Esophagus squamous epithelium (tissue), 5 donors: Measurements from ENCODE around the gene TSPEAR. TPM values are rescaled to one million over a fixed set of nuclear protein-coding genes. Genes with fewer than 3 reads are reported as not detected.
"Not testable (repeated sequence)": the region's sequence is repeated elsewhere in the genome, so short reads cannot be mapped to it uniquely, and the experiment has no call there.

ENCODE experiments used
- DNase-seq: peaks from one replicate; lab custom pipeline; 2025; lab: John Stamatoyannopoulos, UW
- H3K27ac ChIP-seq, 4 donors: fragments of 200-600 bp; sonication (generic); one replicate each; pipeline ENCODE4 v1.5.1; 2016 to 2019; ENCODE audit warnings: mild to moderate bottlenecking in 1 of 4
- H3K27me3 ChIP-seq, 4 donors: fragments of 200-600 bp; sonication (generic); 1 replicate in 3 of 4; 2 replicates in 1 of 4; pipeline versions ENCODE4 v1.5.1 to v1.6.0; 2017 to 2021; ENCODE audit warnings: antibody characterized with exemption in 1 of 4
- H3K36me3 ChIP-seq, 3 donors: fragments of 200-600 bp; sonication (generic); one replicate each; pipeline ENCODE4 v1.5.1; 2016 to 2019
- H3K4me1 ChIP-seq, 3 donors: fragments of 200-600 bp; sonication (generic); one replicate each; pipeline ENCODE4 v1.5.1; 2017 to 2019
- H3K4me3 ChIP-seq, 4 donors: fragments of 200-600 bp; sonication (generic); 1 replicate in 3 of 4; 2 replicates in 1 of 4; pipeline ENCODE4 v1.5.1; 2016 to 2019; ENCODE audit warnings: mild to moderate bottlenecking in 2 of 4, moderate library complexity in 1 of 4
- H3K9me3 ChIP-seq, 3 donors: fragments of 200-600 bp; sonication (generic); one replicate each; pipeline ENCODE4 v1.5.1; 2016 to 2019
- POLR2A ChIP-seq, 4 donors: fragments of 450-650 bp; IDR thresholded peaks; one replicate each; pipeline ENCODE4 v1.6.1; 2017; ENCODE audit warnings: antibody characterized with exemption in 4 of 4, mild to moderate bottlenecking in 4 of 4, moderate library complexity in 3 of 4
- WGBS, 2 donors: methylation state at CpG; one replicate each; pipeline ENCODE4 v1.1.5; 2018; 5-methylcytosine and 5-hydroxymethylcytosine counted together
- intact Hi-C: fragments of 100-400 bp; cut with DNase I; formaldehyde crosslinking; loops from one replicate; pipeline ENCODE4 v1.15.0; 2022
- total RNA-seq, 4 donors: library from RNA; depleted of rRNA; stranded (reverse); fragments of >200 nt; gene quantifications; one replicate each; pipeline ENCODE4 v1.1.0, GENCODE V29; 2016
- TF ChIP-seq, protein P1 (sequence below), 6 experiments: fragments of 450-650 bp in 4 of 6; fragments of 200-600 bp in 2 of 6; sonication (generic) in 2 of 6; IDR thresholded peaks; one replicate each; pipeline ENCODE4 v1.5.1; 2016 to 2019; ENCODE audit warnings: antibody characterized with exemption in 6 of 6, mild to moderate bottlenecking in 4 of 6, moderate library complexity in 4 of 6
- donor health status: DM: yes; HTN: yes; CAD: no.

TSPEAR gene
- total RNA-seq, 4 donors from 2014 or later = not detected

DNA sequence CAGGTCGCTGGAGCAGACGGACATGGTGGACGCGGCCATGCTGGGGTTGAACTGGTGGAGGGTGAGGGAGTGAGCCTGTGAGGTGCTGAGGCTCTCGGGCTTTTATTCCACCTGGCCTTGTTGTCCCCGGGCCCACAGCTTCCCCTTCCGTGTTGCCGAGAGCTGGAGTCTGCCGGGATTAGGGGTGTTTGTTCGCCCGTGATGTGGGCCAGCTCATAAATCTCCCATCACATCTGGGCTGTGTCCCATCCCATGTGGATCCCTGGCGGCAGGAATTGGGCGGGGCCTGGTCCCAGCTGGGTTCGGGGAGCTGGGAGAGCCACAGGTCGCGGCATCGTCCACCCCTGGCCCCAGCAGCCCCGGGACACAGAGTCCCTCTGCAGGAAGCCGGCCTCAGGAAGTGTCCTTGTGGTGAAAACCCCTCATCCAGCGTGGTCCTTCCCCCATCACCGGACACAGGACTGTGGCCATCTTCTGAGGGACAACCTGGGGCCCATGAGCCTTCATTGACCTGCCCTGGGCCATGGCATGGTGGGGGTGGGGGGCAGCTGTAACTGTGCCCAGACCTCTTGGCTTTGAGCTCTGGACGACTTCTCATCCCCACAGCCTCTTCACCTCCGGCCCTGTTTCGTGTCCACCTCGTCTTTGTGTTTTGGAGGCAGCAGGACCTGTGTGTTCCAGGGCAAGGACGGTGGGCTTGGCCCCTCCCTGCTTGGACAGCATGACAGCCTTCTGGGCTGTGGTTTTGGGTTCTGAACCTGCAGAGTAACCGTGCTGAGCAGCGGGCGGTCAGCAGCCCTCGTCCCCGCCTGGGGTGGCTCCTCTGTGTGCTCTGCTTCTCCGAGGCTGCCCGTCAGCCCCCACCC is 118.7 kb downstream of the TSPEAR start, which contains the start of gene KRTAP10-6:
KRTAP10-6 (minus strand) TSS at position 60 of the 866 bp plus-strand sequence; CDS start at position 39, 21 bp downstream.
- Histone ChIP-seq H3K4me3 (peak within 1 kb of the TSS in 1 of 4 donors; percentile 7), H3K27ac (no peak within 1 kb of the TSS), H3K36me3 (no peaks in the 10 kb centered on the region), H3K27me3 (peaks cover 0 to 66% (median 0%) of the 10 kb centered on the region in 4 donors), H3K4me1 (peaks cover 0 to 15% (median 0%) of the 10 kb centered on the region in 3 donors), H3K9me3 (no peaks in the 10 kb centered on the region)
- intact Hi-C loops = no loop called here
- WGBS, 2 donors = 49 to 66% methylated on average over 14 to 16 of the region's 33 CpGs
- TF ChIP-seq POLR2A (IDR thresholded peaks at IDR 0.05) = no peak
- TF ChIP-seq, protein P1, sequence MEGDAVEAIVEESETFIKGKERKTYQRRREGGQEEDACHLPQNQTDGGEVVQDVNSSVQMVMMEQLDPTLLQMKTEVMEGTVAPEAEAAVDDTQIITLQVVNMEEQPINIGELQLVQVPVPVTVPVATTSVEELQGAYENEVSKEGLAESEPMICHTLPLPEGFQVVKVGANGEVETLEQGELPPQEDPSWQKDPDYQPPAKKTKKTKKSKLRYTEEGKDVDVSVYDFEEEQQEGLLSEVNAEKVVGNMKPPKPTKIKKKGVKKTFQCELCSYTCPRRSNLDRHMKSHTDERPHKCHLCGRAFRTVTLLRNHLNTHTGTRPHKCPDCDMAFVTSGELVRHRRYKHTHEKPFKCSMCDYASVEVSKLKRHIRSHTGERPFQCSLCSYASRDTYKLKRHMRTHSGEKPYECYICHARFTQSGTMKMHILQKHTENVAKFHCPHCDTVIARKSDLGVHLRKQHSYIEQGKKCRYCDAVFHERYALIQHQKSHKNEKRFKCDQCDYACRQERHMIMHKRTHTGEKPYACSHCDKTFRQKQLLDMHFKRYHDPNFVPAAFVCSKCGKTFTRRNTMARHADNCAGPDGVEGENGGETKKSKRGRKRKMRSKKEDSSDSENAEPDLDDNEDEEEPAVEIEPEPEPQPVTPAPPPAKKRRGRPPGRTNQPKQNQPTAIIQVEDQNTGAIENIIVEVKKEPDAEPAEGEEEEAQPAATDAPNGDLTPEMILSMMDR (IDR thresholded peaks at IDR 0.05) = no peak
- DNase-seq = no peak

DNA sequence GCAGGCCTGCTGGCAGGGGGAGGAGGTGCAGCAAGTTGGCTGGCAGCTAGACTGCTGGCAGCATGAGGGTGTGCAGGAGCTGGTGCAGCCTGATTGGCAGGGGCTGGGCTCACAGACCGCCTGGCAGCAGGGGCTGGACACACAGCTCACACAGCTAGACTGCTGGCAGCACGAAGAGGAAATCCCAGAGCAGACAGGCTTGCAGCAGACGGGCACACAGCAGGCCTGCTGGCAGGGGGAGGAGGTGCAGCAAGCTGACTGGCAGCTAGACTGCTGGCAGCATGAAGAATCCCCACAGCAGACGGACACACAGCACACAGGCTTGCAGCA is 119.6 kb downstream of the TSPEAR start:
- peaks cover 0 to 15% (median 0%) of the 10 kb centered on the region in 3 donors for H3K4me1 ChIP-seq
- H3K4me3 ChIP-seq, H3K27ac ChIP-seq, DNase-seq, H3K9me3 ChIP-seq, H3K36me3 ChIP-seq, intact Hi-C loops: not testable (repeated sequence)
- WGBS, 2 donors = no CpG with 5 or more reads among the region's 4 CpGs
- peaks cover 0 to 69% (median 0%) of the 10 kb centered on the region in 4 donors for H3K27me3 ChIP-seq

DNA sequence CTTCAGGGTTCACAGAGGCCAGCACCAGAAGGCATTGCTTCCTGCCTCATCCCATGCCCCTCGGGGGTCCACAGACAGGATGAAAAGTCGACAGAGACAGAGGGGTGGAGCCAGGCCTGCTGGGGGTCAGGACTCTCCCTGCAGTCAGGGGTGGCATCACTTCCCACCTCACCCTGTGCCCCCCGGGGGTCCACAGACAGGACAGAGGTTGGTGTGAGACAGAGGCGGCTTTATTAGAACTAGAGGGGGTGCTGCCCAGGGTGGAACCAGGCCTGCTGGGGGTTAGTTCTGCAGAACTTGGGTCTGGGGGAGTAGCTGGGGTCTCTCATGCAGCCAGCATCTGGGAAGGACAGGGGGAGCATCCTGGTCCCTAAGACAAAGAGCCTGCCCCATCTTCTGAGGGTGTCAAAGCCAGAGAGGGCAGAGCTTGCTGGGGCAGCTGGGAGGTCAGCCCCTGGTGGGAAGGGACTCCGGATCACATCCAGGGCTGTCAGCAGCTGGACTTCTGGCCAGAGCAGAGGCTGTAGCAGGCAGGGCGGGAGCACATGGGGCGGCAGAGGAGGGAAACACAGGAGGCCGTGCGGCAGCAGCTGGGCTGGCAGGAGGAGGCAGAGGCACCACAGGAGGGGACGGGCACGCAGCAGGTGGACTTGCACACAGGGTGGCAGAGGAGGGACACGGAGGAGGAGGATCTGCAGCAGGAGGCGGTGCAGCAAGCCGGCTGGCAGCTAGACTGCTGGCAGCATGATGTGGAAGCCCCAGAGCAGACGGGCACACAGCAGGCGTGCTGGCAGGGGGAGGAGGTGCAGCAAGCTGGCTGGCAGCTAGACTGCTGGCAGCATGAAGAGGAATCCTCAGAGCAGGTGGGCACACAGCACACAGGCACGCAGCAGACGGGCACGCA is 120.2 kb downstream of the TSPEAR start:
- H3K9me3 ChIP-seq, H3K27ac ChIP-seq, H3K4me3 ChIP-seq, intact Hi-C loops, H3K36me3 ChIP-seq, DNase-seq: not testable (repeated sequence)
- H3K27me3 ChIP-seq = peaks cover 0 to 72% (median 0%) of the 10 kb centered on the region in 4 donors
- peaks cover 0 to 15% (median 0%) of the 10 kb centered on the region in 3 donors for H3K4me1 ChIP-seq
- WGBS, 2 donors = 47 to 49% methylated on average over 3 to 13 of the region's 19 CpGs

DNA sequence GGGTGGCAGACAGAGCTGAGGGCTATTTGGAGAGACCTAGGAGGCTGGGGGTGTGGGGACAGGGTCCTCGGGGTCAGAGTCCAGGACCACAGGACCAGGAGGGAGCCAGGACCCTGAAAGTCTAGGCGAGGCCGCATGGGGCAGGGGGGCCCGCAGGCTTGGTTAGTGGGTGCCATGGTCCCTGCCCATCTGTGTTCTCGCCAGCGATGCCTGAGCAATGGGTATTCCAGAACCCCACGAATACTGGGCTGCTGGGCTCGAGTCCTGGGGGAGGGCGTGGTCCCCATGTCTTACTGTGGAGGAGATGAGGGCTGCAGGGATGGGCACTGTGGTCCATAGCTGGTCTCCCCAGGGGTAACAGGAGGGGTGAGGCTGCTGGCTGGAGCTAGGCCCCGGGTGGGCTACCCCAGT is 121.1 kb downstream of the TSPEAR start:
- WGBS, 2 donors = 61 to 91% methylated on average over 7 to 9 of the region's 10 CpGs
- peaks cover 0 to 72% (median 1%) of the 10 kb centered on the region in 4 donors for H3K27me3 ChIP-seq
- intact Hi-C loops = no loop called here

DNA sequence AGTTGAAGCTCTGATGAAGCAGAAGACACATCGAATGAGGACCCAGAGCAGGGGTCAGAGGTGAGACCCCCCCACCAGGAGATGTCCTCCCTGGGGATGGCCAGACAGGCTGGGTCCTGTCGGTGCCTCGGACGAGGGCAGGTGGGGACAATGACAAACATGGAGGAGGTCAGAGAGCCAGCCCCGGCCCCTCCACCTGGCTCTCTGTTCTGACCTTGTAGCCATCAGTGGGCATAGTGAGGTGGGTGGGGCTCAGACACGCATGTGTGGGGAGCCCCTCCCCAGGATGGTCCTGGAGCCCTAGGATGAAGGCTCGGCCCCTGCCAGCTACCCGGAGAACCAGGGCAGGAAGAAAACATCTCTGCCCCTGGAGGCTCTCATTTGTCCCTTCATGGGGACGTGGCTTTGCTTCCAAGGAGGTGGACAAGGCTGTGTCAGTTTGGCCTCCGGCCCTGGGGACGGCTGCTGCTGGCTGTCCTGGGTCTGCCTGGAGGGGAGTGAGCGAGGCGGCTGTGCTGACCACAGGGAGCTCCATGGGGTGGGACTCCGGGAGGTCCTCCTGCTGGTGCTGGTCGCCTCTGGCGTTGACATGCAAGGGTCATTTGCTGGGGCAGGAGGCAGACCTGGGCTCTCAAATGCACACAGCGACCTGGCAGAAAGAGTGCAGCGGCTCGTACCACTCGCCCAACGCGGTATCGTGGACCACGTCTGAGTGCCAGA is 121.6 kb downstream of the TSPEAR start:
- Histone ChIP-seq H3K36me3 (no peaks in the 10 kb centered on the region), H3K9me3 (peaks cover 0 to 5% (median 0%) of the 10 kb centered on the region in 3 donors), H3K4me3 (no peak overlapping the region), H3K4me1 (peaks cover 0 to 15% (median 0%) of the 10 kb centered on the region in 3 donors), H3K27me3 (peaks cover 0 to 78% (median 1%) of the 10 kb centered on the region in 4 donors), H3K27ac (no peak overlapping the region)
- intact Hi-C loops = no loop called here
- no peak for TF ChIP-seq POLR2A (IDR thresholded peaks at IDR 0.05)
- TF ChIP-seq, protein P1 (IDR thresholded peaks at IDR 0.05) = no peak
- WGBS, 2 donors = 71 to 74% methylated on average over 8 to 12 of the region's 24 CpGs
- DNase-seq = no peak

More for the DNA sequence above, 121.1 kb downstream of the TSPEAR start:
- Histone ChIP-seq H3K4me1 (peaks cover 0 to 15% (median 0%) of the 10 kb centered on the region in 3 donors), H3K9me3 (peaks cover 0 to 5% (median 0%) of the 10 kb centered on the region in 3 donors), H3K4me3 (no peak overlapping the region), H3K36me3 (no peaks in the 10 kb centered on the region), H3K27ac (no peak overlapping the region)
- TF ChIP-seq, protein P1 (IDR thresholded peaks at IDR 0.05) = no peak
- TF ChIP-seq POLR2A (IDR thresholded peaks at IDR 0.05) = no peak
- no peak for DNase-seq
